Activated CD4-positive, CD25-positive, alpha-beta regulatory T cell (primary cell): ENCODE measurements around the gene GLI1.
A peak's percentile ranks its signal among the peaks of the same experiment; 100 is the strongest.

ENCODE experiments used
- DNase-seq, 4 experiments: peaks; one replicate each; lab custom pipeline; 2025; lab: John Stamatoyannopoulos, UW

GLI1 gene

GRCh38 chr12:57461276-57461916 lies 1.8 kb downstream of the GLI1 start:
- no peak for DNase-seq

- no peak for DNase-seq
These were observed 2.3 kb downstream of the GLI1 start for GRCh38 chr12:57461917-57462250.

GRCh38 chr12:57462251-57462911 lies 2.8 kb downstream of the GLI1 start:
- DNase-seq: peak; percentile 74 to 86 (median 78)

GRCh38 chr12:57462912-57463253 lies 3.3 kb downstream of the GLI1 start:
- no peak for DNase-seq

GRCh38 chr12:57464569-57464968 lies 5.0 kb downstream of the GLI1 start:
- no peak for DNase-seq

GRCh38 chr12:57465030-57465746 lies 5.6 kb downstream of the GLI1 start:
- DNase-seq: no peak

GRCh38 chr12:57465747-57466505 lies 6.3 kb downstream of the GLI1 start:
- no peak for DNase-seq

GRCh38 chr12:57467212-57467874 lies 7.8 kb downstream of the GLI1 start:
- DNase-seq: no peak

- no peak for DNase-seq
These were observed 8.3 kb downstream of the GLI1 start for GRCh38 chr12:57467915-57468314.

- DNase-seq: no peak
These were observed 9.9 kb downstream of the GLI1 start for GRCh38 chr12:57469296-57470164.

GRCh38 chr12:57470286-57470969 lies 10.8 kb downstream of the GLI1 start:
- DNase-seq: no peak

GRCh38 chr12:57470970-57471656 lies 11.5 kb downstream of the GLI1 start:
- DNase-seq: no peak

GRCh38 chr12:57471661-57472060 lies 12.1 kb downstream of the GLI1 start:
- DNase-seq: no peak

- no peak for DNase-seq
These were observed 12.8 kb downstream of the GLI1 start for GRCh38 chr12:57472391-57472790.

GRCh38 chr12:57473392-57473791 lies 13.8 kb downstream of the GLI1 start:
- no peak for DNase-seq

- no peak for DNase-seq
These were observed 14.3 kb downstream of the GLI1 start for GRCh38 chr12:57473886-57474285.

- no peak for DNase-seq
These were observed 14.8 kb downstream of the GLI1 start for GRCh38 chr12:57474430-57474829.

GRCh38 chr12:57474862-57475261 lies 15.3 kb downstream of the GLI1 start:
- DNase-seq: no peak

GRCh38 chr12:57475271-57476161 lies 15.9 kb downstream of the GLI1 start:
- DNase-seq: no peak
